Measurements from ENCODE around the gene ENPP6.

The ENPP6 gene

GRCh38 chr4:184154199-184154598 is 63.5 kb downstream of the ENPP6 start:
- Histone ChIP-seq H3K9me2 (replicated peaks; ENCODE audit: insufficient read depth, low read length) (no peaks in the 10 kb centered on the region), H4K20me1 (ENCODE audit: insufficient read depth, low read length) (no peaks in the 10 kb centered on the region), H3K4me1 (ENCODE audit: low read length) (no peaks in the 10 kb centered on the region), H3K27ac (ENCODE audit: low read length) (no peak overlapping the region), H3F3A (ENCODE audit: insufficient read depth, low read length) (no peaks in the 10 kb centered on the region), H3K9me3 (replicated peaks; ENCODE audit: insufficient read depth, low read length) (no peaks in the 10 kb centered on the region), H3K79me2 (ENCODE audit: low read length) (no peaks in the 10 kb centered on the region), H3K9ac (ENCODE audit: low read length) (no peak overlapping the region), H2AFZ (ENCODE audit: low read length) (no peak overlapping the region), H3K27me3 (replicated peaks; ENCODE audit: insufficient read depth, low read length) (no peaks in the 10 kb centered on the region), H3K4me2 (ENCODE audit: low read depth, low read length) (no peak overlapping the region), H3K36me3 (replicated peaks; ENCODE audit: insufficient read depth, low read length) (no peaks in the 10 kb centered on the region), H3K4me3 (ENCODE audit: low read length) (no peak overlapping the region)
- DNase-seq, result no peak
- TF ChIP-seq EZH2phosphoT487 (IDR thresholded peaks at IDR 0.05; ENCODE audit: low read length), result no peak
- no peak for TF ChIP-seq EZH2 (optimal IDR thresholded peaks at IDR 0.05; ENCODE audit: low read depth, low read length)
- no peak for TF ChIP-seq CTCF (IDR thresholded peaks at IDR 0.05; ENCODE audit: low read length)

- no peak overlapping the region for H3K9ac ChIP-seq (ENCODE audit: low read length)
- no peak for DNase-seq
Measured at GRCh38 chr4:184153781-184154180, 63.9 kb downstream of the ENPP6 start.

GRCh38 chr4:184151988-184152485 is 65.6 kb downstream of the ENPP6 start:
- Histone ChIP-seq H3K9ac (ENCODE audit: low read length) (no peak overlapping the region), H3K36me3 (replicated peaks; ENCODE audit: insufficient read depth, low read length) (no peaks in the 10 kb centered on the region), H3K4me1 (ENCODE audit: low read length) (no peaks in the 10 kb centered on the region), H4K20me1 (ENCODE audit: insufficient read depth, low read length) (no peaks in the 10 kb centered on the region), H3K4me3 (ENCODE audit: low read length) (no peak overlapping the region), H3K79me2 (ENCODE audit: low read length) (no peaks in the 10 kb centered on the region), H3F3A (ENCODE audit: insufficient read depth, low read length) (no peaks in the 10 kb centered on the region), H3K9me3 (replicated peaks; ENCODE audit: insufficient read depth, low read length) (no peaks in the 10 kb centered on the region), H3K27ac (ENCODE audit: low read length) (no peak overlapping the region), H3K9me2 (replicated peaks; ENCODE audit: insufficient read depth, low read length) (no peaks in the 10 kb centered on the region), H3K27me3 (replicated peaks; ENCODE audit: insufficient read depth, low read length) (no peaks in the 10 kb centered on the region), H2AFZ (ENCODE audit: low read length) (no peak overlapping the region), H3K4me2 (ENCODE audit: low read depth, low read length) (no peak overlapping the region)
- no peak for TF ChIP-seq EZH2phosphoT487 (IDR thresholded peaks at IDR 0.05; ENCODE audit: low read length)
- TF ChIP-seq EZH2 (optimal IDR thresholded peaks at IDR 0.05; ENCODE audit: low read depth, low read length), result no peak
- no peak for TF ChIP-seq CTCF (IDR thresholded peaks at IDR 0.05; ENCODE audit: low read length)
- DNase-seq, result no peak

More at GRCh38 chr4:184153781-184154180, 63.9 kb downstream of the ENPP6 start:
- H3K36me3 ChIP-seq (replicated peaks; ENCODE audit: insufficient read depth, low read length), result no peaks in the 10 kb centered on the region
- H3K4me1 ChIP-seq (ENCODE audit: low read length), result no peaks in the 10 kb centered on the region
- no peaks in the 10 kb centered on the region for H3K9me2 ChIP-seq (replicated peaks; ENCODE audit: insufficient read depth, low read length)
- no peaks in the 10 kb centered on the region for H3F3A ChIP-seq (ENCODE audit: insufficient read depth, low read length)
- no peak overlapping the region for H3K4me3 ChIP-seq (ENCODE audit: low read length)
- H2AFZ ChIP-seq (ENCODE audit: low read length), result no peak overlapping the region
- TF ChIP-seq EZH2 (optimal IDR thresholded peaks at IDR 0.05; ENCODE audit: low read depth, low read length), result no peak
- no peak for TF ChIP-seq EZH2phosphoT487 (IDR thresholded peaks at IDR 0.05; ENCODE audit: low read length)
- no peak for TF ChIP-seq CTCF (IDR thresholded peaks at IDR 0.05; ENCODE audit: low read length)
- H3K9me3 ChIP-seq (replicated peaks; ENCODE audit: insufficient read depth, low read length), result no peaks in the 10 kb centered on the region
- H3K4me2 ChIP-seq (ENCODE audit: low read depth, low read length), result no peak overlapping the region
- no peak overlapping the region for H3K27ac ChIP-seq (ENCODE audit: low read length)
- H3K79me2 ChIP-seq (ENCODE audit: low read length), result no peaks in the 10 kb centered on the region
- H3K27me3 ChIP-seq (replicated peaks; ENCODE audit: insufficient read depth, low read length), result no peaks in the 10 kb centered on the region
- H4K20me1 ChIP-seq (ENCODE audit: insufficient read depth, low read length), result no peaks in the 10 kb centered on the region
